RWPE2 (cell line): ENCODE measurements around the gene SIL1.

ENCODE experiments used
- ATAC-seq: fragments of 200-7000 bp; cut with Tn5 transposase; 3 replicates; pipeline ENCODE4 v1.9.1; 2021; ENCODE audit warnings: low read depth
- DNase-seq: peaks from one replicate; pipeline ENCODE4 v3.0.0-alpha.2; 2020; ENCODE audit warnings: low spot score
- H3K27ac ChIP-seq: fragments of 450-650 bp; 2 replicates; pipeline ENCODE4 v1.5.1; 2017; ENCODE audit warnings: mild to moderate bottlenecking; ENCODE audit not compliant: poor library complexity, severe bottlenecking
- H3K27me3 ChIP-seq: fragments of 250-450 bp; sonication (Bioruptor Pico); 2 replicates; pipeline ENCODE4 v1.5.1; 2021; ENCODE audit warnings: mild to moderate bottlenecking, moderate library complexity; ENCODE audit not compliant: insufficient read depth, poor library complexity, severe bottlenecking
- H3K36me3 ChIP-seq: fragments of 250-450 bp; sonication (Bioruptor Pico); 2 replicates; pipeline ENCODE4 v1.5.1; 2020; ENCODE audit warnings: low read depth, mild to moderate bottlenecking, moderate library complexity
- H3K4me1 ChIP-seq: fragments of 250-450 bp; sonication (Bioruptor Pico); 2 replicates; pipeline ENCODE4 v1.5.1; 2021; ENCODE audit warnings: mild to moderate bottlenecking, moderate library complexity; ENCODE audit not compliant: insufficient read depth, poor library complexity, severe bottlenecking
- H3K4me3 ChIP-seq: fragments of 250-450 bp; sonication (Bioruptor Pico); 2 replicates; pipeline ENCODE4 v1.5.1; 2021; ENCODE audit warnings: mild to moderate bottlenecking, moderate library complexity; ENCODE audit not compliant: severe bottlenecking
- H3K9me3 ChIP-seq: fragments of 250-450 bp; sonication (Bioruptor Pico); 2 replicates; pipeline ENCODE4 v1.5.1; 2021; ENCODE audit warnings: mild to moderate bottlenecking, moderate library complexity; ENCODE audit not compliant: severe bottlenecking
- CTCF ChIP-seq: fragments of 450-650 bp; IDR thresholded peaks from one replicate; pipeline ENCODE4 v1.5.1; 2017; ENCODE audit warnings: mild to moderate bottlenecking, moderate library complexity; ENCODE audit not compliant: poor library complexity, severe bottlenecking

SIL1 gene

GRCh38 chr5:139091439-139092156 is 106.6 kb downstream of the SIL1 start:
- no peak overlapping the region for H3K27ac ChIP-seq
- no peak for DNase-seq
- ATAC-seq = peak; percentile 42; the same call in 1 of the 3 replicates
- H3K36me3 ChIP-seq = no peaks in the 10 kb centered on the region
- no peaks in the 10 kb centered on the region for H3K9me3 ChIP-seq
- no peaks in the 10 kb centered on the region for H3K27me3 ChIP-seq
- no peak overlapping the region for H3K4me3 ChIP-seq
- H3K4me1 ChIP-seq = no peaks in the 10 kb centered on the region
- TF ChIP-seq CTCF = peak; percentile 26

GRCh38 chr5:139090581-139090980 is 107.6 kb downstream of the SIL1 start:
- Histone ChIP-seq H3K27me3 (no peaks in the 10 kb centered on the region), H3K9me3 (no peaks in the 10 kb centered on the region), H3K4me3 (no peak overlapping the region), H3K36me3 (no peaks in the 10 kb centered on the region), H3K27ac (no peak overlapping the region), H3K4me1 (no peaks in the 10 kb centered on the region)
- DNase-seq (no peak), ATAC-seq (no peak)
- no peak for TF ChIP-seq CTCF

GRCh38 chr5:139088024-139088423 is 110.1 kb downstream of the SIL1 start:
- DNase-seq (no peak), ATAC-seq (no peak)
- Histone ChIP-seq H3K36me3 (peaks cover 4% of the 10 kb centered on the region; the same call in 1 of the 2 replicates), H3K9me3 (no peaks in the 10 kb centered on the region), H3K27ac (no peak overlapping the region), H3K4me1 (no peaks in the 10 kb centered on the region), H3K27me3 (no peaks in the 10 kb centered on the region), H3K4me3 (no peak overlapping the region)
- no peak for TF ChIP-seq CTCF

GRCh38 chr5:139082813-139083498 is 115.2 kb downstream of the SIL1 start:
- no peak overlapping the region for H3K27ac ChIP-seq
- H3K27me3 ChIP-seq = no peaks in the 10 kb centered on the region
- no peak overlapping the region for H3K4me3 ChIP-seq
- ATAC-seq = no peak
- TF ChIP-seq CTCF = no peak
- no peaks in the 10 kb centered on the region for H3K9me3 ChIP-seq
- no peak for DNase-seq
- peaks cover 4% of the 10 kb centered on the region; the same call in 1 of the 2 replicates for H3K36me3 ChIP-seq
- no peaks in the 10 kb centered on the region for H3K4me1 ChIP-seq
